Effector memory CD4-positive, alpha-beta T cell (primary cell): ENCODE data around the gene BPIFB6.

Source experiments
- DNase-seq, 3 donors: peaks; one replicate each; pipeline ENCODE4 v3.0.0-alpha.2; 2020
- H3K27ac ChIP-seq: 2 replicates; pipeline ENCODE4 v1.7.0; 2013; ENCODE audit warnings: mild to moderate bottlenecking, low read length, moderate library complexity; ENCODE audit not compliant: insufficient read depth, poor library complexity, severe bottlenecking
- H3K27me3 ChIP-seq: replicated peaks from 2 replicates; pipeline ENCODE4 v1.7.0; 2013; ENCODE audit warnings: mild to moderate bottlenecking, low read length; ENCODE audit not compliant: insufficient read depth, control insufficient read depth, poor library complexity, severe bottlenecking
- H3K36me3 ChIP-seq: 2 replicates; pipeline ENCODE4 v1.7.0; 2013; ENCODE audit warnings: mild to moderate bottlenecking, low read length, moderate library complexity; ENCODE audit not compliant: control insufficient read depth, insufficient read depth
- H3K4me1 ChIP-seq: 2 replicates; pipeline ENCODE4 v1.7.0; 2013; ENCODE audit warnings: low read length, mild to moderate bottlenecking; ENCODE audit not compliant: control insufficient read depth, insufficient read depth, poor library complexity, severe bottlenecking
- H3K4me3 ChIP-seq: 2 replicates; pipeline ENCODE4 v1.7.0; 2013; ENCODE audit warnings: low read length, low read depth, mild to moderate bottlenecking; ENCODE audit not compliant: insufficient read depth, poor library complexity, severe bottlenecking
- H3K9me3 ChIP-seq: 2 replicates; pipeline ENCODE4 v1.7.0; 2013; ENCODE audit warnings: mild to moderate bottlenecking, low read length, moderate library complexity; ENCODE audit not compliant: control insufficient read depth

BPIFB6 gene

DNA sequence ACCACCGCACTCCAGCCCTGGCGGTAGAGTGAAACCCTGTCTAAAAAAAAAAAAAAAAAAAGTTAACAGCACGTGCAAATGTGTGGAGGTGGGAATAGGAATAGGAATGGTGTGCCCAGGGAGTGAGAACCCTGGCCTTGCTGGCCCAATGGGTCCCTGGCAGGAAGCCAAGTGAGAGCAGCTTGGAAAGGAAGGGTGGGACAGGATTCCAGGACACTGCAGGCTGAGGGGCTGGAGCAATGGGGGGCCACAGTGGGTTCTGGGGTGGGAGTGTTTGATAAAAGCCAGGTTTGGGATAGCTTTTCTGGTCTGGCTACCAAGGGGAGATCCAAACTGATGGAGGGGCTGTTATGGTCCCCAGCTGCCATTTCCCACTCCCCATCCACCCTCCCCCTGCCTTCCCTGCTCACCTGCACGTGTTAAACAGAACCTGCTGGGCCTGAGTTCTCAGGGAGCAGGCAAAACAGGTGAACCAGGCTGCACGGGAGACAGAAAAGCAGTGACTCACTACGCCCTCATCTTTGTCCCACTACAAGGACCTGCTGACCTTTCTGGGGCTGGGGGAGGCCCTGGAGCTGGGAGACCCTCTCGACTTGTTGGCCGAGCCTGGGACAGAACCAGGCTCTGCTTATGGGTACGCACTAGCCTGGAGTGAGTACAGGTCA is 30.5 kb upstream of the BPIFB6 start:
- Histone ChIP-seq H3K9me3 (no peaks in the 10 kb centered on the region), H3K27ac (no peak overlapping the region), H3K36me3 (no peaks in the 10 kb centered on the region), H3K4me3 (no peak overlapping the region), H3K4me1 (no peaks in the 10 kb centered on the region), H3K27me3 (no peaks in the 10 kb centered on the region)
- no peak for DNase-seq

GRCh38 chr20:33002087-33002808 is 29.2 kb upstream of the BPIFB6 start:
- Histone ChIP-seq H3K4me3 (no peak overlapping the region), H3K36me3 (no peaks in the 10 kb centered on the region)

GRCh38 chr20:33004141-33004751 is 27.2 kb upstream of the BPIFB6 start, which contains the start of gene SUN5:
SUN5 (minus strand) TSS chr20:33004433; CDS start chr20:33004340, 93 bp downstream.
- Histone ChIP-seq H3K9me3 (no peaks in the 10 kb centered on the region), H3K4me1 (no peaks in the 10 kb centered on the region), H3K36me3 (no peaks in the 10 kb centered on the region), H3K4me3 (no peak within 1 kb of the TSS), H3K27me3 (no peaks in the 10 kb centered on the region), H3K27ac (no peak within 1 kb of the TSS)
- no peak for DNase-seq

More at GRCh38 chr20:33002087-33002808, 29.2 kb upstream of the BPIFB6 start:
- Histone ChIP-seq H3K27ac (no peak overlapping the region), H3K9me3 (no peaks in the 10 kb centered on the region), H3K4me1 (no peaks in the 10 kb centered on the region), H3K27me3 (no peaks in the 10 kb centered on the region)
- no peak for DNase-seq

GRCh38 chr20:33005132-33005566 is 26.3 kb upstream of the BPIFB6 start:
- Histone ChIP-seq H3K9me3 (no peaks in the 10 kb centered on the region), H3K4me1 (no peaks in the 10 kb centered on the region), H3K27me3 (no peaks in the 10 kb centered on the region), H3K4me3 (no peak overlapping the region), H3K27ac (no peak overlapping the region), H3K36me3 (no peaks in the 10 kb centered on the region)
- no peak for DNase-seq

- Histone ChIP-seq H3K4me1 (no peaks in the 10 kb centered on the region), H3K9me3 (no peaks in the 10 kb centered on the region), H3K27ac (no peak overlapping the region), H3K4me3 (no peak overlapping the region), H3K36me3 (no peaks in the 10 kb centered on the region), H3K27me3 (no peaks in the 10 kb centered on the region)
- DNase-seq = no peak
Observed at GRCh38 chr20:33005908-33006775, 25.3 kb upstream of the BPIFB6 start.

DNA sequence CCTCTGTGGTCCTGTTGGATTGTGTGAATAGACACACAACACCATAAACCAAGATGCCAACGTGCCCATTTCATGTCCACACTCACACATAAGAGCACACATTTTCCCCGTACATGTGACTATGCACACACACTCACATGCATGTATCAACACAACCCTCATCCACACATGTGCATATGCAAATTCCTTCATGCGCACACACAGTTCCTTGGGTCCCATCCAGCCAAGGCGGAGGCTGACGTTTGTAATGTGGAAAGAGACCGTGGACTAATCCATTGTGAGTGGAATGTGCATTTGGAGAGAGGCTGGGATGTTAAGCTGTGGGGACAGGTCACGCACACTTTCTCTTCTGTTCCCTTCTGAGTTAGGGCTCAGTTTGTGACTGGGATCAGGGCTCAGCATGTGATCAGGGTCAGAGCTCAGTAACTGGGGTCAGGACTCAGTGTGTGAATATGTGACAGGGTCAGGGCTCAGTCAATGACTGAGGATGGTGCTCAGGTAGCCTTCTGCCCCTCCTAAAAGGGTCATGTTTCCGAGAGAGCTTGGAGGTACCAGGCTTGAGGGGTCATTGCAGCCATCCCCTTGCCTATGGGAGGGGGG is 24.6 kb upstream of the BPIFB6 start:
- Histone ChIP-seq H3K36me3 (no peaks in the 10 kb centered on the region), H3K27me3 (no peaks in the 10 kb centered on the region), H3K27ac (no peak overlapping the region), H3K4me3 (no peak overlapping the region), H3K9me3 (no peaks in the 10 kb centered on the region), H3K4me1 (no peaks in the 10 kb centered on the region)
- DNase-seq = no peak

DNA sequence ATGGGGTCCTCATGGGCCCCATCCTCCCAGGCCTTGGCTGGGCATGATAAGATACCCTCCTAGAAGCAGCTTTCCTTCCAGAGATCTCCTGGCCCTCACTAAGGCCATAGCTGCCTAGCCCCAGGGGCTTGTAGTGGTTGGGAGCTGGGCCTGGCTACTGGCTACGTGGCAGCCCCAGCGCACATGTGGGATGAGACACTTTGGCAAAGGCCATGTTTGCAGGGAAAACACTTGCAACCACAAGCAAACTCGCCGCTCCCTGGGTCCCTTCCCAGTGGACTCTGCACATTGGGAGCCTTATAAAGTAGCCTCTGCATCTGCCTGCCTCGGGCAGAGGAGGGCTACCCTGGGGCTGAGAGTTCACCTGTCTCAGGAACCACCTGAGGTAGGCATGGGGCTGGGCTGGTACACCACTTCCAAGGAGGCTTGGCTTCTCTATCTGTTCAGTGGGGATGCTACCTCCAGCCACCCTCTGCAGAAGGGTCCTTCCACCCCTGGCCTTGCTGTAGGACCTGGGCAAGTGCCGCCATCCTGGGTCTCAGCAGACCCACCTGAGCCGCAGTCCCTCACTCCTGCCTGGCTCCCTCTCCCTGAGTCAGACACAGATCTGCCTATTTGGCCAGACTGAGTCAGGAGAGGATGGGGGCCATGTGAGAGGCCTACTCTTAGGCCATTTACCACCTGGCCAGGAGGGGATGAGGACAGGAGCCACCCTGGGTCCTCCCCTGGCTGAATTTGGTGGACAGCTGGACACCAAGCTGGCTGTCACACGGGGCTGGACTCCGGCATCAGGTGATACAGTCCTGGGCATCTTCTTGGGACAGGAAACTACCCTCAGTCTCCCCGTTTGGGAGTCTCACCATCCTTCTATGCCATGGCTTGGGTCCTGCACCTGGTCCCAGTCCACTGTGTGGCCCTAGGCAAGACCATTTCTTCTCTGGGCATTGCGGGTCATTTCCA is 23.8 kb upstream of the BPIFB6 start, which contains the start of gene BPIFB2:
BPIFB2 (plus strand) TSS at position 329 of the 960 bp plus-strand sequence. CDS start 871 bp downstream, outside the sequence.
- H3K36me3 ChIP-seq = no peaks in the 10 kb centered on the region
- no peak within 1 kb of the TSS for H3K27ac ChIP-seq
- no peaks in the 10 kb centered on the region for H3K9me3 ChIP-seq
- no peaks in the 10 kb centered on the region for H3K4me1 ChIP-seq
- H3K27me3 ChIP-seq = no peaks in the 10 kb centered on the region
- no peak for DNase-seq
- H3K4me3 ChIP-seq = no peak within 1 kb of the TSS

DNA sequence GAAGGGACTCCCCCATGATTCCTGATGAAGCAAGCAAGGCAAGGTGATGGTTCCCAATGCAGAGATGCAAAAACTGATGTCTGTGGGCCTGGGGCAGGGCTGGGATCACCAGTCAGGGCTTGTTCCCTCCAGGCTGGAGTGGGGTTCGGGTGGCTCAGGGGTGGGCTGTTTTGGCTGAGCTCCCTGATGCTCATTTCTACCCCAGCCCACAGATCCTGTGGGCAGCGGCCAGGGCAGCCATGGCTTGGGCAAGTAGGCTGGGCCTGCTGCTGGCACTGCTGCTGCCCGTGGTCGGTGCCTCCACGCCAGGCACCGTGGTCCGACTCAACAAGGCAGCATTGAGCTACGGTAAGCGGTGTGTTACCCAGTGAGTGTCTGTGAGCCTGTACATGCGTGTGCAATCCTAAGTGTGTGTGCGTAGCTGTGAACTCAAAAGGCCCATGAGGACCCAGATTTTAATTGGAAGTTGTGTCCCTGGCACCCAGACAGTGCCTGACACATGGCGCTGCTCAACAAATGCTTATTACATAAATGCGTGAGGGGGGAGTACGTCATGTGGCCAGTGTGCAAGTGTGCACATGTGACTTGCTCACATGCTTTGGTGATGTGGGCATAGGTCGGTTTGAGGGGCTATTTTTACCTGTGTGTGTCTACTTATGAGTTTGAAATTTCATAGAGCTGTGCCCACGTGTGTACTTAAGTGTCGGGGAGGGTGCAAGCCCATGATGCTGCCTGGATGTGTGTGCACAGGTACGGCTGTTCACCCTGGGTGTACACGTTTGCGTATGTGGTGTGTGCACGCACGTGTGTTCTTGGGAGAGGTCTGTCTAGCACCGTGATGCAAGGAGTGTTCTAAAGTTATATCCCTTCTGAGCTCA is 22.9 kb upstream of the BPIFB6 start:
- Histone ChIP-seq H3K9me3 (no peaks in the 10 kb centered on the region), H3K4me1 (no peaks in the 10 kb centered on the region), H3K27ac (no peak overlapping the region), H3K4me3 (no peak overlapping the region), H3K36me3 (no peaks in the 10 kb centered on the region), H3K27me3 (no peaks in the 10 kb centered on the region)
- DNase-seq = no peak
